Prostate gland (tissue), 2 donors: ENCODE results near the gene GRB10. TPM values are rescaled to one million over a fixed set of nuclear protein-coding genes. Genes with fewer than 3 reads are reported as not detected.

Source experiments
- DNase-seq: peaks from one replicate; pipeline ENCODE4 v3.0.0-alpha.2; 2019; ENCODE audit warnings: low spot score
- H3K27ac ChIP-seq, 2 donors: fragments of 200-600 bp; sonication (generic); 2 replicates each; pipeline ENCODE4 v1.5.1; 2017 to 2019
- H3K27me3 ChIP-seq: fragments of 200-600 bp; sonication (generic); replicated peaks from 2 replicates; pipeline ENCODE4 v1.5.1; 2019; ENCODE audit not compliant: insufficient read depth
- H3K36me3 ChIP-seq, 2 donors: fragments of 200-600 bp; sonication (generic); 1 replicate in 1 of 2; 2 replicates in 1 of 2; pipeline versions ENCODE4 v1.5.1 to v1.8.1; 2017 to 2019
- H3K4me1 ChIP-seq: fragments of 200-600 bp; sonication (generic); replicated peaks from 2 replicates; pipeline ENCODE4 v1.5.1; 2019
- H3K4me3 ChIP-seq, 2 donors: fragments of 200-600 bp; sonication (generic); 2 replicates each; pipeline ENCODE4 v1.5.1; 2017 to 2019
- H3K9me3 ChIP-seq: fragments of 200-600 bp; sonication (generic); 2 replicates; pipeline ENCODE4 v1.5.1; 2017
- POLR2A ChIP-seq: fragments of 450-650 bp; IDR thresholded peaks from one replicate; pipeline ENCODE4 v1.6.1; 2016; ENCODE audit warnings: antibody characterized with exemption, mild to moderate bottlenecking
- POLR2AphosphoS5 ChIP-seq: sonication (generic); formaldehyde crosslinking; IDR thresholded peaks from one replicate; pipeline ENCODE4 v1.6.1; 2017; ENCODE audit warnings: antibody characterized with exemption
- WGBS: methylation state at CpG from one replicate; pipeline ENCODE4 v1.1.5; 2018; 5-methylcytosine and 5-hydroxymethylcytosine counted together
- intact Hi-C: fragments of 100-400 bp; cut with DNase I; formaldehyde crosslinking; loops from one replicate; pipeline ENCODE4 v1.14.2; 2022
- total RNA-seq, 2 donors: library from RNA; depleted of rRNA; stranded (reverse); fragments of >200 nt; gene quantifications; one replicate each; pipeline ENCODE4 v1.1.0, GENCODE V29; 2016
- TF ChIP-seq, protein P1 (sequence below), 4 experiments: fragments of 200-600 bp in 2 of 4; fragments of 450-650 bp in 2 of 4; sonication (generic) in 2 of 4; IDR thresholded peaks; 1 replicate in 3 of 4; 2 replicates in 1 of 4; pipeline ENCODE4 v1.5.1; 2016 to 2019; ENCODE audit warnings: antibody characterized with exemption in 4 of 4, mild to moderate bottlenecking in 2 of 4, moderate library complexity in 2 of 4

Gene GRB10
- total RNA-seq, 2 donors from 2014 or later: 54.3 to 63.1 TPM

DNA sequence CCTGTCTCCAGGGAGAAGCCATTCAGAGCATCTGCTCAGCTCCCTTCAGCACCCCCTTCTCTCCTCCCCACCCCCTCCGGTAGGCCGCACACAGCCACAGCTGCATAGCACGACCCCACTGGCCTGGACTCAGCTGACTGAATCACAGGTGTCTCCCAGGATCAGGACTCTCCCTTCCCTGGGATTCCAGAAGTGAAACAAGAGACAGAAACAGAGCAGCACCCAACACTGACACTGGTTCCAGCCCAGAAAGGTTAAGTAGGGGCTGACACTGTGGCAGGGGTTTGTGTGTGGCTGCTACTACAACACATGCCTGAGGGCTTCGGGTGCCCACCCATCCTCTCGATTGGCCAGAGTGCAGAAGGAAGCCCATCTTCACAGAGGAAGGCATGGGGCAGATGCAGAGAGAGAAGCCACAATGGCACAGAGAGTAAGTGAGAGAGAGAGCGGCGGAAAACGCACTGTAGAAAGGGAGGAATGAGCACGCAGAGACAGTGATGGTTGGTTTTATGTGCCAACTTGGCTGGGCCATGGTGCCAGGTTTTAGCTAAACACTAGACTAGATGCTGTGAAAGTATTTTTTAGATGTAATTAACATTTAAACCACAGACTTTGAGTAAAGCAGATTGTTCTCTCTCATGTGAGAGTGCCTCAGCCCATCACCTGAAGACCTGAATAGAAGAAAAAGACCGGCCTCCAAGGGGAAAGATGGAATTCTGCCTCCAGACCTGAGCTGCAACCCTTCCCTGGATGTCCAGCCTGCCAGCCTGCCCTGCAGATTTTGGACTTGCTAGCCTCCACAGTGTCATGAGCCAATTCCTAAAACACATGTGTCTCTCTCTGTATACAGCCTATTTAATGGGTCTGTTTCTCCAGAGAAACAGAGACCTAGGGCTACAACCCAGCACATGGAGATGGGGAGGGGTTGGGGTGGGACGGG, 107.5 kb downstream of the GRB10 start:
- Histone ChIP-seq H3K4me3 (no peak overlapping the region), H3K9me3 (no peaks in the 10 kb centered on the region), H3K4me1 (peaks cover 6% of the 10 kb centered on the region), H3K27me3 (no peaks in the 10 kb centered on the region), H3K27ac (no peak overlapping the region), H3K36me3 (no peaks in the 10 kb centered on the region)
- no peak for DNase-seq
- intact Hi-C loops: loop anchor here (10.0 kb wide), 1 partner anchor 60 kb away; no protein-coding TSS in a partner anchor
- TF ChIP-seq POLR2A: no peak
- TF ChIP-seq, protein P1, sequence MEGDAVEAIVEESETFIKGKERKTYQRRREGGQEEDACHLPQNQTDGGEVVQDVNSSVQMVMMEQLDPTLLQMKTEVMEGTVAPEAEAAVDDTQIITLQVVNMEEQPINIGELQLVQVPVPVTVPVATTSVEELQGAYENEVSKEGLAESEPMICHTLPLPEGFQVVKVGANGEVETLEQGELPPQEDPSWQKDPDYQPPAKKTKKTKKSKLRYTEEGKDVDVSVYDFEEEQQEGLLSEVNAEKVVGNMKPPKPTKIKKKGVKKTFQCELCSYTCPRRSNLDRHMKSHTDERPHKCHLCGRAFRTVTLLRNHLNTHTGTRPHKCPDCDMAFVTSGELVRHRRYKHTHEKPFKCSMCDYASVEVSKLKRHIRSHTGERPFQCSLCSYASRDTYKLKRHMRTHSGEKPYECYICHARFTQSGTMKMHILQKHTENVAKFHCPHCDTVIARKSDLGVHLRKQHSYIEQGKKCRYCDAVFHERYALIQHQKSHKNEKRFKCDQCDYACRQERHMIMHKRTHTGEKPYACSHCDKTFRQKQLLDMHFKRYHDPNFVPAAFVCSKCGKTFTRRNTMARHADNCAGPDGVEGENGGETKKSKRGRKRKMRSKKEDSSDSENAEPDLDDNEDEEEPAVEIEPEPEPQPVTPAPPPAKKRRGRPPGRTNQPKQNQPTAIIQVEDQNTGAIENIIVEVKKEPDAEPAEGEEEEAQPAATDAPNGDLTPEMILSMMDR (IDR thresholded peaks at IDR 0.05): no peak
- no peak for TF ChIP-seq POLR2AphosphoS5
- WGBS: 80% methylated on average over 11 of the region's 11 CpGs

- Histone ChIP-seq H3K4me1 (peaks cover 6% of the 10 kb centered on the region), H3K4me3 (no peak overlapping the region), H3K27ac (no peak overlapping the region), H3K27me3 (no peaks in the 10 kb centered on the region), H3K36me3 (no peaks in the 10 kb centered on the region), H3K9me3 (no peaks in the 10 kb centered on the region)
- 98% methylated on average over 10 of the region's 10 CpGs for WGBS
- DNase-seq: no peak
- intact Hi-C loops: loop anchor here (10.0 kb wide), 1 partner anchor 59 kb away; no protein-coding TSS in a partner anchor
- TF ChIP-seq POLR2AphosphoS5 (no peak), POLR2A (no peak)
- TF ChIP-seq, protein P1 (IDR thresholded peaks at IDR 0.05): no peak
These were observed 108.4 kb downstream of the GRB10 start for GRCh38 chr7:50674299-50674698.

DNA sequence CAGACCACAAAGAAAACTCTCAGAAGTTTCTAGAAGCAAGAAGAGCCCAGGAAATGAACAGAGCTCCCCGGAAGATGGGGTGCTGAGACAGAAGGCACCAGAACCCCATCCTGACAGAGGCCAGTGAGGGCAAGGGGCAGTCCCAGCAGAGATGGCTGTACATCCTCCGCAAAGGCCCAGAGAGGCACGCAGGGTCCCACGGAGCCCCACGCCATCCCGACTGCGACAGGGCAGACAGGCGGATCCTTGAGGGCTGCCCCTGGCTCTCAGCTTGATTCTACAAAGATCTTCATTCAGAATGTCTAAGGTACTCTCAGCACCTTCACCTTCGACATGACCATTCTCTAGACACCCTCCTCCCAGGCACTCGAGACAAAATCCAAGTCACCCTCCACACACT, 109.6 kb downstream of the GRB10 start:
- TF ChIP-seq POLR2A (no peak), POLR2AphosphoS5 (no peak)
- TF ChIP-seq, protein P1 (IDR thresholded peaks at IDR 0.05): no peak
- DNase-seq: no peak
- 92% methylated on average over 10 of the region's 10 CpGs for WGBS
- Histone ChIP-seq H3K27ac (no peak overlapping the region), H3K27me3 (no peaks in the 10 kb centered on the region), H3K36me3 (no peaks in the 10 kb centered on the region), H3K4me3 (no peak overlapping the region), H3K4me1 (peaks cover 6% of the 10 kb centered on the region), H3K9me3 (no peaks in the 10 kb centered on the region)
- intact Hi-C loops: loop anchor here (10.0 kb wide), 1 partner anchor 58 kb away; no protein-coding TSS in a partner anchor

- Histone ChIP-seq H3K4me1 (peaks cover 2% of the 10 kb centered on the region), H3K27ac (no peak overlapping the region), H3K27me3 (no peaks in the 10 kb centered on the region), H3K36me3 (no peaks in the 10 kb centered on the region), H3K4me3 (no peak overlapping the region), H3K9me3 (no peaks in the 10 kb centered on the region)
- no peak for DNase-seq
- WGBS: 96% methylated on average over 11 of the region's 11 CpGs
- no peak for TF ChIP-seq POLR2AphosphoS5
- intact Hi-C loops: loop anchor here (10.0 kb wide), 1 partner anchor 57 kb away; no protein-coding TSS in a partner anchor
These were observed 110.7 kb downstream of the GRB10 start for GRCh38 chr7:50672045-50672444.

DNA sequence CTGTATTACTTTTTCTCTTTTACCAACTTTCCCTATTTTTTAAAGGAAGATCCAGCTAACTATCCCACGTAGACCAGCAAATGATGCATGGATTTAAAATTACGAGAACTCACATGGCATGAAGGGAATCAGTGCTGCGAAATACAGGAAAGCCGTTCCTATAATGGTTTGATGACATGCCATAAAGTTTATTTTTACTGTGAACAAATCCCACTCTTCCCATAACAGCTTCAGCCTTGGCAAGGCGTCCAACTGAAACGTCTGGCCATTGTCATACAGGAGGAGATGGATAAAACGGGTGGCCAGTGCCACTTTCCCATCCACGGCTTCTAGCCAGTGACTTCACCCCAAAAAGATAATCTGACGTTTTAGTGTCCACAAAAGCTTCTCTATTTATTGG, 111.3 kb downstream of the GRB10 start:
- DNase-seq: no peak
- H3K36me3 ChIP-seq: no peaks in the 10 kb centered on the region
- H3K9me3 ChIP-seq: no peaks in the 10 kb centered on the region
- intact Hi-C loops: loop anchor here (10.0 kb wide), 1 partner anchor 57 kb away; no protein-coding TSS in a partner anchor
- no peaks in the 10 kb centered on the region for H3K4me1 ChIP-seq
- 61% methylated on average over 9 of the region's 9 CpGs for WGBS
- no peak for TF ChIP-seq POLR2A
- TF ChIP-seq, protein P1 (IDR thresholded peaks at IDR 0.05): no peak
- no peak for TF ChIP-seq POLR2AphosphoS5
- H3K27ac ChIP-seq: no peak overlapping the region
- H3K27me3 ChIP-seq: no peaks in the 10 kb centered on the region
- no peak overlapping the region for H3K4me3 ChIP-seq
